ENCODE data around the gene TMEM17. TPM values are rescaled to one million over a fixed set of nuclear protein-coding genes. Genes with fewer than 3 reads are reported as not detected.

Gene TMEM17
- total and polyA plus RNA-seq, 2 of the 13 experiments (the other 11 are each of a cell fraction or from before 2014, with no cell fraction given) = 0.22 to 0.50 TPM

DNA sequence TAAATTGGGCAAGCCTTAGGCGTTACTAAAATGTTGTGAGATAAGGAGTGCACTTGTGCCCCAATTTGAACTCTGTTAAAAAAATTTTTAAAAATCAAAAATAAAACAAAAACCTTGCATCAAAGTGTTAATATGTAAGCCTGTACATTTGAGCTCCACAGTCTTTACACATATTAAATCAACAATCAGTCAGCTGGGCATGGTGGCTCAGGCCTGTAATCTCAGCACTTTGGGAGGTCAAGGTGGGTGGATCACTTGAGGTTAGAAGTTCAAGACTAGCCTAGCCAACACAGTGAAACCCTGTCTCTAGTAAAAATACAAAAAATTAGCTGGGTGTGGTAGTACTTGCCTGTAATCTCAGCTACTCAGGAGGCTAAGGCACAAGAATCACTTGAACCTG is 16.3 kb downstream of the TMEM17 start (continued):
- no peak for TF ChIP-seq NCOA1 (CRISPR knock-in tag; IDR thresholded peaks at IDR 0.05)
- TF ChIP-seq, protein P1, sequence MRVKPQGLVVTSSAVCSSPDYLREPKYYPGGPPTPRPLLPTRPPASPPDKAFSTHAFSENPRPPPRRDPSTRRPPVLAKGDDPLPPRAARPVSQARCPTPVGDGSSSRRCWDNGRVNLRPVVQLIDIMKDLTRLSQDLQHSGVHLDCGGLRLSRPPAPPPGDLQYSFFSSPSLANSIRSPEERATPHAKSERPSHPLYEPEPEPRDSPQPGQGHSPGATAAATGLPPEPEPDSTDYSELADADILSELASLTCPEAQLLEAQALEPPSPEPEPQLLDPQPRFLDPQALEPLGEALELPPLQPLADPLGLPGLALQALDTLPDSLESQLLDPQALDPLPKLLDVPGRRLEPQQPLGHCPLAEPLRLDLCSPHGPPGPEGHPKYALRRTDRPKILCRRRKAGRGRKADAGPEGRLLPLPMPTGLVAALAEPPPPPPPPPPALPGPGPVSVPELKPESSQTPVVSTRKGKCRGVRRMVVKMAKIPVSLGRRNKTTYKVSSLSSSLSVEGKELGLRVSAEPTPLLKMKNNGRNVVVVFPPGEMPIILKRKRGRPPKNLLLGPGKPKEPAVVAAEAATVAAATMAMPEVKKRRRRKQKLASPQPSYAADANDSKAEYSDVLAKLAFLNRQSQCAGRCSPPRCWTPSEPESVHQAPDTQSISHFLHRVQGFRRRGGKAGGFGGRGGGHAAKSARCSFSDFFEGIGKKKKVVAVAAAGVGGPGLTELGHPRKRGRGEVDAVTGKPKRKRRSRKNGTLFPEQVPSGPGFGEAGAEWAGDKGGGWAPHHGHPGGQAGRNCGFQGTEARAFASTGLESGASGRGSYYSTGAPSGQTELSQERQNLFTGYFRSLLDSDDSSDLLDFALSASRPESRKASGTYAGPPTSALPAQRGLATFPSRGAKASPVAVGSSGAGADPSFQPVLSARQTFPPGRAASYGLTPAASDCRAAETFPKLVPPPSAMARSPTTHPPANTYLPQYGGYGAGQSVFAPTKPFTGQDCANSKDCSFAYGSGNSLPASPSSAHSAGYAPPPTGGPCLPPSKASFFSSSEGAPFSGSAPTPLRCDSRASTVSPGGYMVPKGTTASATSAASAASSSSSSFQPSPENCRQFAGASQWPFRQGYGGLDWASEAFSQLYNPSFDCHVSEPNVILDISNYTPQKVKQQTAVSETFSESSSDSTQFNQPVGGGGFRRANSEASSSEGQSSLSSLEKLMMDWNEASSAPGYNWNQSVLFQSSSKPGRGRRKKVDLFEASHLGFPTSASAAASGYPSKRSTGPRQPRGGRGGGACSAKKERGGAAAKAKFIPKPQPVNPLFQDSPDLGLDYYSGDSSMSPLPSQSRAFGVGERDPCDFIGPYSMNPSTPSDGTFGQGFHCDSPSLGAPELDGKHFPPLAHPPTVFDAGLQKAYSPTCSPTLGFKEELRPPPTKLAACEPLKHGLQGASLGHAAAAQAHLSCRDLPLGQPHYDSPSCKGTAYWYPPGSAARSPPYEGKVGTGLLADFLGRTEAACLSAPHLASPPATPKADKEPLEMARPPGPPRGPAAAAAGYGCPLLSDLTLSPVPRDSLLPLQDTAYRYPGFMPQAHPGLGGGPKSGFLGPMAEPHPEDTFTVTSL (CRISPR knock-in tag; IDR thresholded peaks at IDR 0.05; ENCODE audit: borderline replicate concordance) = peak; percentile 18; the same call in 1 of the 2 replicates
- peak; percentile 11; the same call in 1 of the 2 replicates for TF ChIP-seq SAP130 (CRISPR knock-in tag; IDR thresholded peaks at IDR 0.05; ENCODE audit: low read depth)
- peak; percentile 54 for TF ChIP-seq HNF4A (CRISPR knock-in tag; IDR thresholded peaks at IDR 0.05)
- TF ChIP-seq FOXJ3 (CRISPR knock-in tag; IDR thresholded peaks at IDR 0.05; ENCODE audit: borderline replicate concordance) = no peak
- TF ChIP-seq FOXO1 (CRISPR knock-in tag; IDR thresholded peaks at IDR 0.05) = no peak
- 0 out of 4 replicates have a peak, but pooled peaks of 1 of the 2 experiments have one; percentile 25 for TF ChIP-seq EP300 (IDR thresholded peaks at IDR 0.05; ENCODE audit: low read depth in 2 of 2, low read length in 2 of 2)
- TF ChIP-seq EP300 (CRISPR knock-in tag; IDR thresholded peaks at IDR 0.05; ENCODE audit: borderline replicate concordance) = no peak
- TF ChIP-seq, protein P2, sequence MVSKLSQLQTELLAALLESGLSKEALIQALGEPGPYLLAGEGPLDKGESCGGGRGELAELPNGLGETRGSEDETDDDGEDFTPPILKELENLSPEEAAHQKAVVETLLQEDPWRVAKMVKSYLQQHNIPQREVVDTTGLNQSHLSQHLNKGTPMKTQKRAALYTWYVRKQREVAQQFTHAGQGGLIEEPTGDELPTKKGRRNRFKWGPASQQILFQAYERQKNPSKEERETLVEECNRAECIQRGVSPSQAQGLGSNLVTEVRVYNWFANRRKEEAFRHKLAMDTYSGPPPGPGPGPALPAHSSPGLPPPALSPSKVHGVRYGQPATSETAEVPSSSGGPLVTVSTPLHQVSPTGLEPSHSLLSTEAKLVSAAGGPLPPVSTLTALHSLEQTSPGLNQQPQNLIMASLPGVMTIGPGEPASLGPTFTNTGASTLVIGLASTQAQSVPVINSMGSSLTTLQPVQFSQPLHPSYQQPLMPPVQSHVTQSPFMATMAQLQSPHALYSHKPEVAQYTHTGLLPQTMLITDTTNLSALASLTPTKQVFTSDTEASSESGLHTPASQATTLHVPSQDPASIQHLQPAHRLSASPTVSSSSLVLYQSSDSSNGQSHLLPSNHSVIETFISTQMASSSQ (IDR thresholded peaks at IDR 0.05; ENCODE audit: low read depth) = no peak
- TF ChIP-seq, protein P2 (CRISPR knock-in tag; IDR thresholded peaks at IDR 0.05; ENCODE audit: borderline replicate concordance) = no peak
- no peak for TF ChIP-seq ARID2 (CRISPR knock-in tag; IDR thresholded peaks at IDR 0.05; ENCODE audit: borderline replicate concordance)
- TF ChIP-seq, protein P3, sequence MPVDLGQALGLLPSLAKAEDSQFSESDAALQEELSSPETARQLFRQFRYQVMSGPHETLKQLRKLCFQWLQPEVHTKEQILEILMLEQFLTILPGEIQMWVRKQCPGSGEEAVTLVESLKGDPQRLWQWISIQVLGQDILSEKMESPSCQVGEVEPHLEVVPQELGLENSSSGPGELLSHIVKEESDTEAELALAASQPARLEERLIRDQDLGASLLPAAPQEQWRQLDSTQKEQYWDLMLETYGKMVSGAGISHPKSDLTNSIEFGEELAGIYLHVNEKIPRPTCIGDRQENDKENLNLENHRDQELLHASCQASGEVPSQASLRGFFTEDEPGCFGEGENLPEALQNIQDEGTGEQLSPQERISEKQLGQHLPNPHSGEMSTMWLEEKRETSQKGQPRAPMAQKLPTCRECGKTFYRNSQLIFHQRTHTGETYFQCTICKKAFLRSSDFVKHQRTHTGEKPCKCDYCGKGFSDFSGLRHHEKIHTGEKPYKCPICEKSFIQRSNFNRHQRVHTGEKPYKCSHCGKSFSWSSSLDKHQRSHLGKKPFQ (CRISPR knock-in tag; IDR thresholded peaks at IDR 0.05; ENCODE audit: insufficient replicate concordance) = no peak
- TF ChIP-seq, protein P4, sequence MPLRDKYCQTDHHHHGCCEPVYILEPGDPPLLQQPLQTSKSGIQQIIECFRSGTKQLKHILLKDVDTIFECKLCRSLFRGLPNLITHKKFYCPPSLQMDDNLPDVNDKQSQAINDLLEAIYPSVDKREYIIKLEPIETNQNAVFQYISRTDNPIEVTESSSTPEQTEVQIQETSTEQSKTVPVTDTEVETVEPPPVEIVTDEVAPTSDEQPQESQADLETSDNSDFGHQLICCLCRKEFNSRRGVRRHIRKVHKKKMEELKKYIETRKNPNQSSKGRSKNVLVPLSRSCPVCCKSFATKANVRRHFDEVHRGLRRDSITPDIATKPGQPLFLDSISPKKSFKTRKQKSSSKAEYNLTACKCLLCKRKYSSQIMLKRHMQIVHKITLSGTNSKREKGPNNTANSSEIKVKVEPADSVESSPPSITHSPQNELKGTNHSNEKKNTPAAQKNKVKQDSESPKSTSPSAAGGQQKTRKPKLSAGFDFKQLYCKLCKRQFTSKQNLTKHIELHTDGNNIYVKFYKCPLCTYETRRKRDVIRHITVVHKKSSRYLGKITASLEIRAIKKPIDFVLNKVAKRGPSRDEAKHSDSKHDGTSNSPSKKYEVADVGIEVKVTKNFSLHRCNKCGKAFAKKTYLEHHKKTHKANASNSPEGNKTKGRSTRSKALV (CRISPR knock-in tag; IDR thresholded peaks at IDR 0.05) = 0 out of 2 replicates have a peak, but pooled peaks have one; percentile 24
- no peak for TF ChIP-seq HMG20A (CRISPR knock-in tag; IDR thresholded peaks at IDR 0.05; ENCODE audit: borderline replicate concordance)
- no peak for TF ChIP-seq ZFP1 (CRISPR knock-in tag; IDR thresholded peaks at IDR 0.05)
- no peak for TF ChIP-seq ZFP90 (CRISPR knock-in tag; IDR thresholded peaks at IDR 0.05; ENCODE audit: borderline replicate concordance)
- no peak for TF ChIP-seq KDM3A (CRISPR knock-in tag; IDR thresholded peaks at IDR 0.05; ENCODE audit: low read depth)
- TF ChIP-seq ZNF138 (CRISPR knock-in tag; IDR thresholded peaks at IDR 0.05; ENCODE audit: low read depth) = no peak
